ENCODE results near the gene ERV3-1. TPM values are rescaled to one million over a fixed set of nuclear protein-coding genes. Genes with fewer than 3 reads are reported as not detected.

The ERV3-1 gene
- total and polyA plus RNA-seq, 9 of the 15 experiments (the other 6 are each of a cell fraction or from before 2014, with no cell fraction given): 10.2 to 30.0 (median 22.0) TPM

DNA sequence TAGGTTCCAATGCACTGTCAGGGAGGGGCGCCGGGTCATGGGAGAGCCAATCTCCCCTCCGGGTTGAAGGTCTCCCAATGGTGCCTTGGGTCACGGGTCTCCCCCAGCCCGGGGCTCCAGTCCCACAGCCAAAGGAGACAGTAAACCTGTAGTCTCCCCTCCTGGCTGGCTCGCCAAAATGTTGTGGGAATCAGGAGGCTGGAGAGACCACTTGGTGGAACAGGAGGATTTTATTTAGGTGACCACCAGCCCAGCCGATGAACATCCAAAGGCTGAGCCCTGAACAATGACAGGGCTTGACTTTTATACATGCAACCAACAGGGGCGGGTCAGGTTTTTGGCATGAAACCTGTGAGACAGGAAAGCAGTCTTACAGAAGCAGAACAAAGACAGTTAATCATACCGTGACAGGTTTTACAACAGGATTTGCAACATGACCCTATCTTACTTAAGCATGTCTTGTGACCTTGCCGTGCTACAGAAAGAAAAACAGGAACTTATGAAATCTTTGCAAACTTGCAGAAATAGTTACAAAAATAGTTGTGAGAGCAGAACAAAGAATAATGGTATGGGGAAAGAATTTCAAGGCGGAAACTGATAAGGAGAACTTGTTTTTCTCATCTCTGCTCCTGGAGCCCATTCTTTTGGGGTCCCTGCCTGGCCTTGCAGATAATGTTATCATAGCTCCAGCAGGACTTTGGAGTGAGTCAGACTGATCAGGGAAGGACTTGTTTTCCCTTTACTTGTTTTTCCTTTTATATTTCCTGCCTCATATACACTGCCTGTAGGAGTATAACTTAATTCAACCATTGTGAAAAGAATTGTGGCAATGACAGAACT is 7.1 kb downstream of the ERV3-1 start (continued):
- TF ChIP-seq, protein P1, sequence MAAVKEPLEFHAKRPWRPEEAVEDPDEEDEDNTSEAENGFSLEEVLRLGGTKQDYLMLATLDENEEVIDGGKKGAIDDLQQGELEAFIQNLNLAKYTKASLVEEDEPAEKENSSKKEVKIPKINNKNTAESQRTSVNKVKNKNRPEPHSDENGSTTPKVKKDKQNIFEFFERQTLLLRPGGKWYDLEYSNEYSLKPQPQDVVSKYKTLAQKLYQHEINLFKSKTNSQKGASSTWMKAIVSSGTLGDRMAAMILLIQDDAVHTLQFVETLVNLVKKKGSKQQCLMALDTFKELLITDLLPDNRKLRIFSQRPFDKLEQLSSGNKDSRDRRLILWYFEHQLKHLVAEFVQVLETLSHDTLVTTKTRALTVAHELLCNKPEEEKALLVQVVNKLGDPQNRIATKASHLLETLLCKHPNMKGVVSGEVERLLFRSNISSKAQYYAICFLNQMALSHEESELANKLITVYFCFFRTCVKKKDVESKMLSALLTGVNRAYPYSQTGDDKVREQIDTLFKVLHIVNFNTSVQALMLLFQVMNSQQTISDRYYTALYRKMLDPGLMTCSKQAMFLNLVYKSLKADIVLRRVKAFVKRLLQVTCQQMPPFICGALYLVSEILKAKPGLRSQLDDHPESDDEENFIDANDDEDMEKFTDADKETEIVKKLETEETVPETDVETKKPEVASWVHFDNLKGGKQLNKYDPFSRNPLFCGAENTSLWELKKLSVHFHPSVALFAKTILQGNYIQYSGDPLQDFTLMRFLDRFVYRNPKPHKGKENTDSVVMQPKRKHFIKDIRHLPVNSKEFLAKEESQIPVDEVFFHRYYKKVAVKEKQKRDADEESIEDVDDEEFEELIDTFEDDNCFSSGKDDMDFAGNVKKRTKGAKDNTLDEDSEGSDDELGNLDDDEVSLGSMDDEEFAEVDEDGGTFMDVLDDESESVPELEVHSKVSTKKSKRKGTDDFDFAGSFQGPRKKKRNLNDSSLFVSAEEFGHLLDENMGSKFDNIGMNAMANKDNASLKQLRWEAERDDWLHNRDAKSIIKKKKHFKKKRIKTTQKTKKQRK (IDR thresholded peaks at IDR 0.05; ENCODE audit: borderline replicate concordance, low read depth, low read length): no peak
- TF ChIP-seq, protein P2, sequence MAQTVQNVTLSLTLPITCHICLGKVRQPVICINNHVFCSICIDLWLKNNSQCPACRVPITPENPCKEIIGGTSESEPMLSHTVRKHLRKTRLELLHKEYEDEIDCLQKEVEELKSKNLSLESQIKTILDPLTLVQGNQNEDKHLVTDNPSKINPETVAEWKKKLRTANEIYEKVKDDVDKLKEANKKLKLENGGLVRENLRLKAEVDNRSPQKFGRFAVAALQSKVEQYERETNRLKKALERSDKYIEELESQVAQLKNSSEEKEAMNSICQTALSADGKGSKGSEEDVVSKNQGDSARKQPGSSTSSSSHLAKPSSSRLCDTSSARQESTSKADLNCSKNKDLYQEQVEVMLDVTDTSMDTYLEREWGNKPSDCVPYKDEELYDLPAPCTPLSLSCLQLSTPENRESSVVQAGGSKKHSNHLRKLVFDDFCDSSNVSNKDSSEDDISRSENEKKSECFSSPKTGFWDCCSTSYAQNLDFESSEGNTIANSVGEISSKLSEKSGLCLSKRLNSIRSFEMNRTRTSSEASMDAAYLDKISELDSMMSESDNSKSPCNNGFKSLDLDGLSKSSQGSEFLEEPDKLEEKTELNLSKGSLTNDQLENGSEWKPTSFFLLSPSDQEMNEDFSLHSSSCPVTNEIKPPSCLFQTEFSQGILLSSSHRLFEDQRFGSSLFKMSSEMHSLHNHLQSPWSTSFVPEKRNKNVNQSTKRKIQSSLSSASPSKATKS (CRISPR knock-in tag; IDR thresholded peaks at IDR 0.05): no peak
- no peak for TF ChIP-seq PTRF (tag; IDR thresholded peaks at IDR 0.05)
- no peak for TF ChIP-seq SIX5 (IDR thresholded peaks at IDR 0.05; ENCODE audit: borderline replicate concordance in 1 of 2, insufficient read depth in 1 of 2, low read depth in 1 of 2, low read length in 2 of 2)
- TF ChIP-seq, protein P3, sequence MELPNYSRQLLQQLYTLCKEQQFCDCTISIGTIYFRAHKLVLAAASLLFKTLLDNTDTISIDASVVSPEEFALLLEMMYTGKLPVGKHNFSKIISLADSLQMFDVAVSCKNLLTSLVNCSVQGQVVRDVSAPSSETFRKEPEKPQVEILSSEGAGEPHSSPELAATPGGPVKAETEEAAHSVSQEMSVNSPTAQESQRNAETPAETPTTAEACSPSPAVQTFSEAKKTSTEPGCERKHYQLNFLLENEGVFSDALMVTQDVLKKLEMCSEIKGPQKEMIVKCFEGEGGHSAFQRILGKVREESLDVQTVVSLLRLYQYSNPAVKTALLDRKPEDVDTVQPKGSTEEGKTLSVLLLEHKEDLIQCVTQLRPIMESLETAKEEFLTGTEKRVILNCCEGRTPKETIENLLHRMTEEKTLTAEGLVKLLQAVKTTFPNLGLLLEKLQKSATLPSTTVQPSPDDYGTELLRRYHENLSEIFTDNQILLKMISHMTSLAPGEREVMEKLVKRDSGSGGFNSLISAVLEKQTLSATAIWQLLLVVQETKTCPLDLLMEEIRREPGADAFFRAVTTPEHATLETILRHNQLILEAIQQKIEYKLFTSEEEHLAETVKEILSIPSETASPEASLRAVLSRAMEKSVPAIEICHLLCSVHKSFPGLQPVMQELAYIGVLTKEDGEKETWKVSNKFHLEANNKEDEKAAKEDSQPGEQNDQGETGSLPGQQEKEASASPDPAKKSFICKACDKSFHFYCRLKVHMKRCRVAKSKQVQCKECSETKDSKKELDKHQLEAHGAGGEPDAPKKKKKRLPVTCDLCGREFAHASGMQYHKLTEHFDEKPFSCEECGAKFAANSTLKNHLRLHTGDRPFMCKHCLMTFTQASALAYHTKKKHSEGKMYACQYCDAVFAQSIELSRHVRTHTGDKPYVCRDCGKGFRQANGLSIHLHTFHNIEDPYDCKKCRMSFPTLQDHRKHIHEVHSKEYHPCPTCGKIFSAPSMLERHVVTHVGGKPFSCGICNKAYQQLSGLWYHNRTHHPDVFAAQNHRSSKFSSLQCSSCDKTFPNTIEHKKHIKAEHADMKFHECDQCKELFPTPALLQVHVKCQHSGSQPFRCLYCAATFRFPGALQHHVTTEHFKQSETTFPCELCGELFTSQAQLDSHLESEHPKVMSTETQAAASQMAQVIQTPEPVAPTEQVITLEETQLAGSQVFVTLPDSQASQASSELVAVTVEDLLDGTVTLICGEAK (IDR thresholded peaks at IDR 0.05): no peak
- TF ChIP-seq, protein P3 (CRISPR knock-in tag; IDR thresholded peaks at IDR 0.05): no peak
- no peak for TF ChIP-seq PHF8 (IDR thresholded peaks at IDR 0.05; ENCODE audit: borderline replicate concordance, low read length)
- no peak for TF ChIP-seq BRD9 (IDR thresholded peaks at IDR 0.05; ENCODE audit: low read depth, partially characterized antibody)
- TF ChIP-seq, protein P4, sequence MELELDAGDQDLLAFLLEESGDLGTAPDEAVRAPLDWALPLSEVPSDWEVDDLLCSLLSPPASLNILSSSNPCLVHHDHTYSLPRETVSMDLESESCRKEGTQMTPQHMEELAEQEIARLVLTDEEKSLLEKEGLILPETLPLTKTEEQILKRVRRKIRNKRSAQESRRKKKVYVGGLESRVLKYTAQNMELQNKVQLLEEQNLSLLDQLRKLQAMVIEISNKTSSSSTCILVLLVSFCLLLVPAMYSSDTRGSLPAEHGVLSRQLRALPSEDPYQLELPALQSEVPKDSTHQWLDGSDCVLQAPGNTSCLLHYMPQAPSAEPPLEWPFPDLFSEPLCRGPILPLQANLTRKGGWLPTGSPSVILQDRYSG (tag; conservative IDR thresholded peaks at IDR 0.05; ENCODE audit: low read depth): no peak
- peak; percentile 99 for TF ChIP-seq CBFA2T2 (conservative IDR thresholded peaks at IDR 0.05)

Data from K562 (cell line).